GM19025 (cell line): ENCODE data around the gene GABBR2.

Experiments used
- ATAC-seq: cut with Tn5 transposase; IDR thresholded peaks from one replicate; pipeline ENCODE4 v1.9.1; 2021; ENCODE audit warnings: mild to moderate bottlenecking, low read depth, moderate library complexity; ENCODE audit not compliant: unreplicated experiment

Gene GABBR2

GRCh38 chr9:98456156-98456613 lies 252.6 kb downstream of the GABBR2 start:
- ATAC-seq, result no peak

GRCh38 chr9:98455256-98456155 lies 253.2 kb downstream of the GABBR2 start:
- no peak for ATAC-seq

GRCh38 chr9:98453589-98454311 lies 255.0 kb downstream of the GABBR2 start:
- no peak for ATAC-seq

GRCh38 chr9:98451576-98451975 lies 257.2 kb downstream of the GABBR2 start:
- no peak for ATAC-seq

- ATAC-seq, result no peak
These were observed 258.2 kb downstream of the GABBR2 start for GRCh38 chr9:98450496-98450895.

GRCh38 chr9:98449871-98450270 lies 258.9 kb downstream of the GABBR2 start:
- ATAC-seq, result no peak

- ATAC-seq, result no peak
These were observed 263.2 kb downstream of the GABBR2 start for GRCh38 chr9:98445576-98445975.

GRCh38 chr9:98444601-98445000 lies 264.1 kb downstream of the GABBR2 start:
- ATAC-seq, result no peak

GRCh38 chr9:98442541-98442940 lies 266.2 kb downstream of the GABBR2 start:
- ATAC-seq, result no peak

GRCh38 chr9:98442114-98442513 lies 266.6 kb downstream of the GABBR2 start:
- no peak for ATAC-seq

GRCh38 chr9:98438666-98439065 lies 270.1 kb downstream of the GABBR2 start:
- no peak for ATAC-seq

- ATAC-seq, result no peak
These were observed 271.2 kb downstream of the GABBR2 start for GRCh38 chr9:98437458-98438034.

- ATAC-seq, result no peak
These were observed 275.8 kb downstream of the GABBR2 start for GRCh38 chr9:98432960-98433359.

GRCh38 chr9:98432134-98432533 lies 276.6 kb downstream of the GABBR2 start:
- no peak for ATAC-seq

- ATAC-seq, result no peak
These were observed 278.0 kb downstream of the GABBR2 start for GRCh38 chr9:98430535-98431292.

- ATAC-seq, result no peak
These were observed 279.1 kb downstream of the GABBR2 start for GRCh38 chr9:98429613-98430012.

- ATAC-seq, result no peak
These were observed 280.3 kb downstream of the GABBR2 start for GRCh38 chr9:98428454-98428853.

- ATAC-seq, result no peak
These were observed 281.2 kb downstream of the GABBR2 start for GRCh38 chr9:98427491-98427890.

- ATAC-seq, result no peak
These were observed 283.7 kb downstream of the GABBR2 start for GRCh38 chr9:98425079-98425478.

- ATAC-seq, result no peak
These were observed 289.5 kb downstream of the GABBR2 start for GRCh38 chr9:98419260-98419603.
